GM19351 (cell line): Measurements from ENCODE around the gene N4BP3.

ENCODE experiments used
- ATAC-seq: cut with Tn5 transposase; IDR thresholded peaks from one replicate; pipeline ENCODE4 v1.9.1; 2021; ENCODE audit warnings: mild to moderate bottlenecking, moderate library complexity; ENCODE audit not compliant: unreplicated experiment

Gene N4BP3

GRCh38 chr5:178098685-178099084, 14.6 kb upstream of the N4BP3 start:
- ATAC-seq = no peak

- no peak for ATAC-seq
Measured at GRCh38 chr5:178103612-178104011, 9.7 kb upstream of the N4BP3 start.

GRCh38 chr5:178104492-178104891, 8.8 kb upstream of the N4BP3 start:
- ATAC-seq = no peak

- ATAC-seq = no peak
Measured at GRCh38 chr5:178106086-178106485, 7.2 kb upstream of the N4BP3 start.

GRCh38 chr5:178106556-178107239, 6.6 kb upstream of the N4BP3 start:
- peak; percentile 65 for ATAC-seq

GRCh38 chr5:178107756-178108310, 5.5 kb upstream of the N4BP3 start:
- ATAC-seq = no peak

- ATAC-seq = no peak
Measured at GRCh38 chr5:178108446-178108845, 4.9 kb upstream of the N4BP3 start.

- ATAC-seq = no peak
Measured at GRCh38 chr5:178108966-178109365, 4.4 kb upstream of the N4BP3 start.

GRCh38 chr5:178110511-178110910, 2.8 kb upstream of the N4BP3 start:
- ATAC-seq = no peak

- ATAC-seq = no peak
Measured at GRCh38 chr5:178111925-178112324, 1.4 kb upstream of the N4BP3 start.

- ATAC-seq = no peak
Measured at GRCh38 chr5:178112545-178112944, 787 bp upstream of the N4BP3 start.

GRCh38 chr5:178113841-178114324, 551 bp downstream of the N4BP3 start:
- no peak for ATAC-seq

GRCh38 chr5:178114325-178115135, 1.2 kb downstream of the N4BP3 start:
- ATAC-seq = no peak

GRCh38 chr5:178115136-178115813, 1.9 kb downstream of the N4BP3 start:
- no peak for ATAC-seq

GRCh38 chr5:178115814-178116142, 2.4 kb downstream of the N4BP3 start:
- ATAC-seq = no peak

- ATAC-seq = peak; percentile 27
Measured at GRCh38 chr5:178116143-178116885, 3.0 kb downstream of the N4BP3 start.

- no peak for ATAC-seq
Measured at GRCh38 chr5:178117923-178118701, 4.8 kb downstream of the N4BP3 start.

GRCh38 chr5:178119915-178120606, 6.7 kb downstream of the N4BP3 start:
- ATAC-seq = no peak

GRCh38 chr5:178120607-178121357, 7.5 kb downstream of the N4BP3 start:
- ATAC-seq = peak; percentile 79
